Activated T-cell treated with anti-CD3 and anti-CD28 coated beads, Interleukin-2, amount 50 U/mL, for 72 hours (primary cell): ENCODE measurements around the gene LIG1. TPM values are rescaled to one million over a fixed set of nuclear protein-coding genes. Genes with fewer than 3 reads are reported as not detected.
"Not testable (repeated sequence)": the region's sequence is repeated elsewhere in the genome, so short reads cannot be mapped to it uniquely, and the experiment has no call there.

Experiments
- ATAC-seq, 2 donors: fragments of 150-1000 bp; cut with Tn5 transposase; replicated peaks in 1 of 2; 2 replicates each; pipeline ENCODE4 v1.10.0; 2021; ENCODE audit warnings: moderate library complexity in 2 of 2, mild to moderate bottlenecking in 1 of 2
- DNase-seq, 2 donors: peaks; one replicate each; pipeline ENCODE4 v3.0.0; 2021 to 2022; ENCODE audit warnings: mixed read lengths in 1 of 2
- H3K27ac Mint-ChIP-seq: one replicate; pipeline ENCODE4 v1.8.0; 2022; ENCODE audit warnings: mild to moderate bottlenecking, moderate library complexity, mixed read lengths
- H3K27me3 Mint-ChIP-seq: one replicate; pipeline ENCODE4 v1.8.0; 2022; ENCODE audit warnings: low read depth, mixed read lengths
- H3K36me3 Mint-ChIP-seq, 2 donors: one replicate each; pipeline ENCODE4 v1.8.0; 2022; ENCODE audit warnings: mixed read lengths in 2 of 2, mild to moderate bottlenecking in 1 of 2; ENCODE audit not compliant: insufficient read depth in 2 of 2
- H3K4me1 Mint-ChIP-seq: one replicate; pipeline ENCODE4 v1.8.0; 2022; ENCODE audit warnings: low read depth, mixed read lengths
- H3K4me3 Mint-ChIP-seq, 2 donors: one replicate each; pipeline ENCODE4 v1.8.0; 2022; ENCODE audit warnings: mild to moderate bottlenecking in 2 of 2, mixed read lengths in 2 of 2, moderate library complexity in 2 of 2
- H3K9me3 Mint-ChIP-seq, 2 donors: one replicate each; pipeline ENCODE4 v1.8.0; 2022; ENCODE audit warnings: mixed read lengths in 2 of 2
- total RNA-seq, 2 donors: library from RNA; stranded (reverse); gene quantifications; one replicate each; pipeline ENCODE4 v1.2.3, GENCODE V29; 2022

The LIG1 gene
- total RNA-seq, 2 donors from 2014 or later = 156 to 212 TPM

DNA sequence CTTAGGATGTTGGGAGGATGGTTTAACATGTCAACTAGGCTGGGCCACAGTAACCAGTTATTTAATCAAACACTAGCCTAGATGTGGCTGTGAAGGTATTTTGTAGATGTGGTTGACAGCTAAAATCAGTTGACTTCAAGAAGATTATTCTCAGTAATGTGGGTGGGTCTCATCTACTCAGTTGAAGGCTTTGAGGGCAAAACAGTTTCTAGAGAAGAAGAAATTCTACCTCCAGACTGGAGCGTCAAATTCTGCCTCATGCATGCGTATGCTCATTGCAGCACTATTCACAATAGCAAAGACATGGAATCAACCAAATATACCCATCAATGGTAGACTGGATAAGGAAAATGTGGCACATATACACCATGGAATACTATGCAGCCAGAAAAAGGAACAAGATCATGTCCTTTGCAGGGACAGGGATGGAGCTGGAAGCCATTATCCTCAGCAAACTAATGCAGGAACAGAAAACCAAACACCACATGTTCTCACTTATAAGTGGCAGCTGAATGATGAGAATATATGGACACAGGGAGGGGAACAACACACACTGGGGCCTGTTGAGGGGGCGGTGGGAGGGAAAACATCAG, 99.9 kb downstream of the LIG1 start:
- not testable (repeated sequence) for ATAC-seq, H3K9me3 Mint-ChIP-seq, H3K27me3 Mint-ChIP-seq, H3K4me1 Mint-ChIP-seq, H3K4me3 Mint-ChIP-seq, DNase-seq, H3K27ac Mint-ChIP-seq, H3K36me3 Mint-ChIP-seq

DNA sequence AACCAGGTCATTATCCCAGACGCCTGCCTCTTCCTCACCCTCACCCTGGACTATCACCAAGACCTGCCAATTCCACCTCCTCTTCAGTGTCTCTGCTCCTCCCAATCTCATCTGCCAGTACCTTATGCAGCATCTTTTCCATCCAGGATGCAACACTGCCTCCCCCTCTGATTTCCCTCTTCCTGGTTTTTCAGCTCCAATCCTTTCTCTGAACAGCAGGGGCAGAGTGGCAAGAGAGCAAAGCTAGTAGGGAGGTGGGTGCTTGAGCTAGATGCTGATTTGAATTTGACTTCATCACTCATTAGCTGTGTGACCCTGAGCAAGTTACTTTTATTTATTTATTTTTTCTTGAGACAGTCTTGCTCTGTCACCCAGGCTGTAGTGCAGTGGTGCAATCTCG, 100.7 kb downstream of the LIG1 start:
- no peaks in the 10 kb centered on the region for H3K9me3 Mint-ChIP-seq

More for the DNA sequence above, 100.7 kb downstream of the LIG1 start:
- ATAC-seq (no peak), DNase-seq (no peak)
- Mint-ChIP-seq H3K4me3 (no peak overlapping the region), H3K27me3 (no peaks in the 10 kb centered on the region), H3K36me3 (no peaks in the 10 kb centered on the region), H3K27ac (no peak overlapping the region), H3K4me1 (no peaks in the 10 kb centered on the region)

Other genes with a start within 250 kb of the LIG1 start
- gene BSPH1, start 178.2 kb downstream of the LIG1 start, total RNA-seq = not detected
- not detected for gene ELSPBP1, start 175.7 kb downstream of the LIG1 start, total RNA-seq
- gene CABP5, start 126.3 kb downstream of the LIG1 start, total RNA-seq = not detected
- 10 to 100 TPM; 13.7 to 23.9 TPM for gene PLA2G4C, start 59.5 kb downstream of the LIG1 start, total RNA-seq
- 10 to 100 TPM; 10.6 to 13.1 TPM for gene ZSWIM9, start 336 bp upstream of the LIG1 start, total RNA-seq
- gene CARD8, start 85.6 kb upstream of the LIG1 start, total RNA-seq = 100 to 1,000 TPM; 166 to 201 TPM
- gene ZNF114, start 99.7 kb upstream of the LIG1 start, total RNA-seq = under 1 TPM in 1 of 2 donors, not detected in 1; 0.14 TPM
- 100 to 1,000 TPM; 150 to 174 TPM for gene EMP3, start 155.2 kb upstream of the LIG1 start, total RNA-seq
- gene TMEM143, start 193.6 kb upstream of the LIG1 start, total RNA-seq = 10 to 100 TPM; 20.9 to 26.2 TPM
- gene SYNGR4, start 194.0 kb upstream of the LIG1 start, total RNA-seq = under 1 TPM; 0.25 to 0.34 TPM
- gene KDELR1, start 221.2 kb upstream of the LIG1 start, total RNA-seq = 100 to 1,000 TPM; 101 to 103 TPM
- under 1 TPM; 0.39 to 0.46 TPM for gene GRIN2D, start 223.3 kb upstream of the LIG1 start, total RNA-seq